NCI-H128 (cell line): ENCODE data around the gene B4GALT5.

Experiments
- DNase-seq: peaks from one replicate; lab custom pipeline; 2025; ENCODE audit not compliant: unreplicated experiment; lab: John Stamatoyannopoulos, UW

The B4GALT5 gene

DNA sequence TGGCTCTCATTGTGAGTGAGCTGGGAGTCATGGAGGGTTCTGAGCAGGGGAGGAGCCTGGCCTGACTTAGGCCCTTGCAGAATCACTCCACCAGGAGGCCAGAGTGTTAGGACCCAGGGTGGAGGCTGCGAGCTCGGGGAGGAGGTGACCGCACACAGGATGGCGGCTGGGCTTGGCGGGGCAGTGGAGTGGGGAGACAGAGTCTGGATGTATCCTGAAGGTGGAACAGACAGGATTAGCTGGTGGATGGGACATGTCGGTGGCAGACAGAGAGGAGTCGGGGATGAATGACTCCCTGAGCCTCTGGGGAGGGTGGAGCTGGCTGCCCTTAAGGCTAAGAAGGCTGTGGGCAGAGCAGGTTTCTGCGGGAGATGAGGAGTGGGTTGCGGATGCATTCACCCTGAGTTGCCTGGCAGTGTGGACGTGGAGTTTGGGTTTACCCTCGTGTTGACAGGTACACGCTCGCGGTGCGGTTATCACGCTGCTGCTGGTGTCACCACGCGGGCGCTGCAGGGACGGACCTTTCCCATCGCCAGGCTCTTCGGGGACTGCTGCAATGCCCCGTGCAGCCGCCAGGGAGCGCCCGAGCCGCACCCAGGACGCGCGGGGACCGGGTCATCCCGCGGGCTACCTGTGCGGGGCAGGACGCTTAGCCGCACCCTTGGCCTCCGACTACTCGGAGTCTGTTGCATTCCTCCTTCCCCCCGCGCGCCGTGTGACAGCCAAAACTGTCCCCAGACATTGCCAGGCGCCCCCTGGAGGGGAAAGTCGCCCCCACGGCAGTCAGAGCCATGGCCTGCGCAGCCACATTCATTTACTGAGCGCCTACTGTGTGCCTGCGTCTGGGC is 102.8 kb downstream of the B4GALT5 start:
- peak; percentile 30 for DNase-seq

- peak; percentile 38 for DNase-seq
Measured at GRCh38 chr20:49608752-49609670, 104.7 kb downstream of the B4GALT5 start.

DNA sequence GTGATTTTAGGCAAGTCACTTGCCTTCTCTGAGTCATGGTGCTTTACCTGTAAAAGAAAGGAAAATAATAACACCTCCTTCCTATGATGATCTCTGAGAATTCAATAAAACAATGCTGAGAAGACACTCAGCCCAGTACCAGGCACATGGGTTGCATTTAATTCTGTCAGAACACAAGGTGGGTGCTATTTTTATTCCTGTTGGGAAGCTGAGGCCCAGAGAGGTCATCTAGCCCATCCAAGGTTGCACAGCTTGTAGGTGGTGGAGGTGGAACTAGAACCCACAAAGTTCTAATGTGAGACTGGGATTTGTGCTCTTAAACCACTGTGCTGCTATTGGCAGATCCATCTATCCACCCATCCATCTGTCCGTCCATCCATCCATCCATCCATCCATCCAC is 106.1 kb downstream of the B4GALT5 start:
- DNase-seq = no peak

DNA sequence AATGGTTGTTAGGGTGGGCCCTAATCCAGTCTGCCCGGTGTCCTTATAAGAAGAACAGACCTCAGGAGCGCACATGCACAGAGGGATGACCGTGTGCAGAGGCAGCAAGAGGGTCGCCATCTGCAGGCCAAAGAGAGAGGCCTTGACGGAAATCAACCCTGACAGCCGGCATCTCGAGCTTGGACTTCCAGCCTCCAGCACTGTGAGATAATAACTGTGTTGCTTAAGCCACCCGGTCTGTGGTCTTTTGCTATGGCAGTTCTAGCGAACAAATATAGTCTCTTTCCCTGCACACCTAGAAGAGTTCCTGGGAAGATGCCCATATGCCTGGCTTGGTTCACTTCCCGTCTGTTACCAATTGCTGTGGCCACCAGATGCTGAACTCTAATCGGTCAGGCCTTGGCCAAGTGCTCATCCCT is 110.5 kb downstream of the B4GALT5 start:
- no peak for DNase-seq

GRCh38 chr20:49602345-49603208 is 111.1 kb downstream of the B4GALT5 start:
- no peak for DNase-seq

GRCh38 chr20:49601153-49601924 is 112.3 kb downstream of the B4GALT5 start:
- no peak for DNase-seq

DNA sequence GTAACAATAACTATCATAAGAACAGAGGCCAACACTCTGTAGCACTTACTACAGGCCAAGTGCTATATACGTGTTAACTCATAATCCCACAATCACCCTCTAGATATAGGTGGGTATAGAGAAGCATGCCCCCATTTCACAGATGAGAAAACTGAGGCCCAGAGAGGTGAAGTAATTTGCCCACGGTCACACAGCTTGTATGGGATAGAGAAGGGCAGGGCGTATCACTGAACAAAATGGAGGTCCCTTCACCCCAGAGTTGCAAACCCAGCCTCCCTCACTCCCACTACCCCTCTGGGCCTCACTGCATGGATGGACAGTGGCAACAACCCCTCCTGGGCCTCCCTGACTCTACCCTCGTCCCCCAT is 113.9 kb downstream of the B4GALT5 start:
- no peak for DNase-seq

DNA sequence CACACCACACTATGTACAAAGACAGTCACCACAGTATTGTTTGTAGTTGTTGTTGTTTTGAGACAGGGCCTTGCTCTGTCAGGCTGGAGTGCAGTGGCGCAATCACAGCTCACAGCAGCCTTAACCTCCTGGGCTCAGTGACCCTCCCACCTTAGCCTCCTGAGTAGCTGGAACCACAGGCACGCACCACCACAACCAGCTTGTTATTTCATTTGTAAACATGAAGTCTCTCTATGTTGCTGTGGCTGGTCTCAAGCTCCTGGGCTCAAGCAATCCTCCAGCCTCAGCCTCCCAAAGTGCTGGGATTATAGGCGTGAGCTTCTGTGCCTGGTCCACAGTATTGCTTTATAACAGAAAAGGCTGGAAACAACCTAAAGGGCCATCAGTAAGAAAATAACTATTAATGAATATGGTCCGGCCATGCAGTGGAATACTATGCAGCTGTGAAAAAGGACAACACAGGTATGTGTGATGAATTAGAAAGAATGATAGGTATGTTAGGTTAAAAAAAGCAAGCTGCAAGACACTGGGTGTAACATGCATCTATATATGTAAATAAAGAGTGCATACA is 115.8 kb downstream of the B4GALT5 start:
- DNase-seq = no peak

- no peak for DNase-seq
Measured at GRCh38 chr20:49595811-49596561, 117.7 kb downstream of the B4GALT5 start.

GRCh38 chr20:49595346-49595745 is 118.3 kb downstream of the B4GALT5 start:
- DNase-seq = no peak

- no peak for DNase-seq
Measured at GRCh38 chr20:49594931-49595315, 118.8 kb downstream of the B4GALT5 start.

DNA sequence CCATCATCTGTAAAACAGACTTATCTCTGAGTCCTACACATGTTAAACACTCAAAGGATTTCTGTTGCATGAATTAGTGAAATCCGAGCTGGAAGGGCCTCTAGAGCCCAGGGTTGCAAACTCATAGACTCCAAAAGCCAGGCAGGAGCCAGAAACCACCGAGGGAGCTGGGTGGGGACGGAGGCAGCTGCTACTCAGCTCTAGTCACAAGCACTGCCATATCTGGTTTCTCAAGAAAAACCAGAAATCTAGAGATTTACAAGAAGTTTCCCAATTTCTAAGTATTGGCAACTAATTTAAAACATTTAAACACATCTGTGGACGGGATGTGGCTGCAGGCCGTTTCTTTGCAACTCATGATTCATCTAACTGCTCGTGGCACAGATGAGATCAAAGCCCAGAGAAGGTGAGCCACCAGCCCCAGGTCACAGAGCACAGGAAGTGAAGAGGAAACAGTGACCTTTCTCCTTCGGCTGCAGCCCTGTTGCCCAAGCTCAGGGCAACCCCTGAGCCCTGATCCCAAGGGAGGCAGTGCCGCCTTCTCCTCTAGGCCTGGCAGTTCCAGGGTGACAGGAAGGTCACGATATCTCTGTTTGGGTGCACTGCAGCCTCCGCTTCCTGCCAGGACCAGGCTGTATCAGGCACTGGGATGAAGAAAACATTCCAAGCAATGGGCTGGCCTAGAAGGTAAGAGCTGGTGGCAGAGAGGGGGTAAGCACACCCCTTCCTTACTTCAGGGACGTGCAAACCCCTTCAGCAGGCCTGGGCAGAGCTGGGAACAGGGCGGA is 119.3 kb downstream of the B4GALT5 start:
- peak; percentile 5 for DNase-seq

DNA sequence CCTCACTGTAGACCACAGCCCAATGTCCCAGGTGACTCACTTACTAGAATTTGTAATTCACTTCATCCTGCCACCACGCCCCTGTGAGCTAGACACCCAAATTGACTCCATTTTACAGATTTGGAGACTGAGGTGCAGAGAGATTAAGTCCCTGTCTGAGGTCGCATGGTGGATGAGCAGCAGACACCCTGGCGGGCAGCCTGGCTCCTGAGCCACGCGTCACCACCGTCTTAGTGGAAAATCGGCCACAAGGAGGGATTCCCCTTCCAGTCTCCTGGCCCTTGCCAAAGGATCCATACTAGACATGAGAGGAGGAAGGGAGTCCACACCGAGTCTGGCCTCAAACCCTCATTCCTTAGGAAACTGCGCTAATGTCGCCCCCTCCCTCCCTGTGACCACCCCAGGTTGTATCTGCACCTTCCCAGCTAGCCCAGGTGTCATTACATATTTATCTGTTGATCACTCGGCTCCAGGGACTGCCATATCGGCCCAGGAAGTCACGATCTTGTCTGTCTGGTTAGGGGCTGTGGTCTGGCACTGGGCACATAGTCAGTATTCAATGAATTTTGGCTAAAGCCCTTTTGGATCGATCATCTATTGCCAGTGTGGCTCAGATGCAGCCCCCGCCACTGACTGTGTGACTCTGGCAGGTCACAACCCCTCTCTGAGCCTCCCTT is 120.1 kb downstream of the B4GALT5 start:
- no peak for DNase-seq

- DNase-seq = no peak
Measured at GRCh38 chr20:49592120-49592519, 121.6 kb downstream of the B4GALT5 start.

- no peak for DNase-seq
Measured at GRCh38 chr20:49591217-49591865, 122.3 kb downstream of the B4GALT5 start.

DNA sequence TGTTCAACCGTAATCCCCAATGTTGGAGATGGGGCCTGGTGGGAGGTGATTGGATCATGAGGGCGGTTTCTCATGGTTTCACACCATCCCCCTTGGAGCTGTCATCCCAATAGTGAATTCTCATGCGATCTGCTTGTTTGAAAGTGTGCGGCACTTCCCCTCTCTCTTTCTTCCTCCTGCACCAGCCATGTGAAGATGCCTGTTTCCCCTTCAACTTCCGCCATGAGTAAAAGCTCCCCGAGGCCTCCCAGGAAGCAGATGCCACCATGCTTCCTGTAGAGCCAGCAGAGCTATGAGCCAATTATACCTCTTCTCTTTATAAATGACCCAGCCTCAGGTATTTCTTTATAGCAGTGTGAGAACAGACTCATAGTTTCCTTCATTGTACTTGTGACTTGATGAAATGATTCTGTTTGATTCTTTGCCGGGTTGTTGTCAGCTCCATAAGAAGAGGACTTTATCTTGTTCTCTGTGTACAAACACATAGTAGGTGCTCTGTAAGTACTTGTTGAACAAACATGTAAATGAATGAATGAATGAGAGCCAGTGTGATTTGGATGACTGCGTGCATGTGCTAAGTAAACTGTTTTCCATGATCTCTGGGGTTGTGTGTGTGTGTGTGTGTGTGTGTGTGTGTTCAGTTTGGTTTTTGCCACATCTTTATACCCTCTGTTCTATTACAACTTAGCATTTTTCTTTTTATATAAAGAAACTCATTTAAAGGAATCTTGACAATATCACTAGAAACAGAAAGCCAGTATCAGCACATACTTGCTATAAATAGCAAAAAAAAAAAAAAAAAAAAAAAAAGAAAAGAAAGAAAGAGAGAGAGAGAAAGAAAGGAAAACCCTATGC is 123.3 kb downstream of the B4GALT5 start:
- no peak for DNase-seq
